ENCODE data around the gene U2AF1L4.
"Not testable (repeated sequence)": the region's sequence is repeated elsewhere in the genome, so short reads cannot be mapped to it uniquely, and the experiment has no call there.

Gene U2AF1L4

GRCh38 chr19:35725216-35725861 is 19.9 kb downstream of the U2AF1L4 start:
- no peak for DNase-seq (ENCODE audit: low spot score)

GRCh38 chr19:35724560-35724959 is 20.7 kb downstream of the U2AF1L4 start:
- no peak for DNase-seq (ENCODE audit: low spot score)

GRCh38 chr19:35724132-35724531 is 21.1 kb downstream of the U2AF1L4 start:
- not testable (repeated sequence) for DNase-seq (ENCODE audit: low spot score)

- no peak for DNase-seq (ENCODE audit: low spot score)
These were observed 21.5 kb downstream of the U2AF1L4 start for GRCh38 chr19:35723671-35724070.

GRCh38 chr19:35722897-35723296 is 22.3 kb downstream of the U2AF1L4 start:
- DNase-seq (ENCODE audit: low spot score): no peak

GRCh38 chr19:35722461-35722860 is 22.8 kb downstream of the U2AF1L4 start:
- no peak for DNase-seq (ENCODE audit: low spot score)

- no peak for DNase-seq (ENCODE audit: low spot score)
These were observed 23.8 kb downstream of the U2AF1L4 start for GRCh38 chr19:35721374-35721773.

- no peak for DNase-seq (ENCODE audit: low spot score)
These were observed 24.6 kb downstream of the U2AF1L4 start for GRCh38 chr19:35720648-35721047.

- no peak for DNase-seq (ENCODE audit: low spot score)
These were observed 25.1 kb downstream of the U2AF1L4 start for GRCh38 chr19:35720163-35720524.

- no peak for DNase-seq (ENCODE audit: low spot score)
These were observed 25.6 kb downstream of the U2AF1L4 start for GRCh38 chr19:35719402-35720162.

- DNase-seq (ENCODE audit: low spot score): peak; percentile 51
These were observed 26.7 kb downstream of the U2AF1L4 start for GRCh38 chr19:35718345-35719041.

- DNase-seq (ENCODE audit: low spot score): peak; percentile 98
These were observed 27.4 kb downstream of the U2AF1L4 start, which contains the start of gene KMT2B for GRCh38 chr19:35717665-35718344. Gene KMT2B, plus strand, starts transcription at chr19:35718003. Its CDS starts 16 bp downstream, at chr19:35718019.

- peak; percentile 98 for DNase-seq (ENCODE audit: low spot score)
These were observed 28.2 kb downstream of the U2AF1L4 start for GRCh38 chr19:35716801-35717664.

GRCh38 chr19:35715981-35716800 is 29.0 kb downstream of the U2AF1L4 start:
- DNase-seq (ENCODE audit: low spot score): peak; percentile 81

- no peak for DNase-seq (ENCODE audit: low spot score)
These were observed 29.8 kb downstream of the U2AF1L4 start for GRCh38 chr19:35715355-35715809.

- DNase-seq (ENCODE audit: low spot score): no peak
These were observed 30.4 kb downstream of the U2AF1L4 start for GRCh38 chr19:35714601-35715354.

GRCh38 chr19:35713904-35714495 is 31.2 kb downstream of the U2AF1L4 start:
- no peak for DNase-seq (ENCODE audit: low spot score)

- DNase-seq (ENCODE audit: low spot score): no peak
These were observed 31.7 kb downstream of the U2AF1L4 start for GRCh38 chr19:35713506-35713850.
